DND-41 (cell line): ENCODE results near the gene CPN2.

Experiments used
- EZH2 ChIP-seq: IDR thresholded peaks from 3 replicates; pipeline ENCODE4 v1.6.1; 2012; ENCODE audit warnings: borderline replicate concordance, low read depth, mild to moderate bottlenecking, moderate library complexity, low read length, inconsistent platforms; ENCODE audit not compliant: severe bottlenecking
- TF ChIP-seq, protein P1 (sequence below): IDR thresholded peaks from 2 replicates; pipeline ENCODE4 v1.5.1; 2012; ENCODE audit warnings: borderline replicate concordance, low read length, moderate library complexity, mild to moderate bottlenecking; ENCODE audit not compliant: poor library complexity, severe bottlenecking; ENCODE audit errors: extremely low read depth

DNA sequence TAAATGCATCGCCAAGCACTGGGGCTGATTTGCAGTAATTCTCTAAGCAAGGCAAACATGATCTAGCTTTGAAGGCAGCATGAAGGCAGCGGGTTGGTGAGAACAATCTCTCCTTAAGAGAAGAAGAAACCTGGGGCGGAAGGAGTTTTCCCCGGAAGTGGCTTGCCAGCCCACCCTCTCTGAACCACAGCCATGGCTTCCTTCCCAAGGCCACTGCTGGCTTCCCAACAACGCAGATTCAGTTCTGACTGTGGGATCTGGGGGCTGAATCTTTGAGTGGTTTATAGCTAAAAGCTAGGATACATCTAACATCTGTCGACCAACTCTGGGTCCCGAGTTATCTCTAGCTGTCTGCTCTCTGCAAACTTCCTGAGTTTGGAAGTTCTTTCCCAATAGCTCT lies 4.3 kb upstream of the CPN2 start:
- TF ChIP-seq, protein P1, sequence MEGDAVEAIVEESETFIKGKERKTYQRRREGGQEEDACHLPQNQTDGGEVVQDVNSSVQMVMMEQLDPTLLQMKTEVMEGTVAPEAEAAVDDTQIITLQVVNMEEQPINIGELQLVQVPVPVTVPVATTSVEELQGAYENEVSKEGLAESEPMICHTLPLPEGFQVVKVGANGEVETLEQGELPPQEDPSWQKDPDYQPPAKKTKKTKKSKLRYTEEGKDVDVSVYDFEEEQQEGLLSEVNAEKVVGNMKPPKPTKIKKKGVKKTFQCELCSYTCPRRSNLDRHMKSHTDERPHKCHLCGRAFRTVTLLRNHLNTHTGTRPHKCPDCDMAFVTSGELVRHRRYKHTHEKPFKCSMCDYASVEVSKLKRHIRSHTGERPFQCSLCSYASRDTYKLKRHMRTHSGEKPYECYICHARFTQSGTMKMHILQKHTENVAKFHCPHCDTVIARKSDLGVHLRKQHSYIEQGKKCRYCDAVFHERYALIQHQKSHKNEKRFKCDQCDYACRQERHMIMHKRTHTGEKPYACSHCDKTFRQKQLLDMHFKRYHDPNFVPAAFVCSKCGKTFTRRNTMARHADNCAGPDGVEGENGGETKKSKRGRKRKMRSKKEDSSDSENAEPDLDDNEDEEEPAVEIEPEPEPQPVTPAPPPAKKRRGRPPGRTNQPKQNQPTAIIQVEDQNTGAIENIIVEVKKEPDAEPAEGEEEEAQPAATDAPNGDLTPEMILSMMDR: no peak
- TF ChIP-seq EZH2: no peak
